SK-N-SH (cell line): Measurements from ENCODE around the gene HMOX1. TPM values are rescaled to one million over a fixed set of nuclear protein-coding genes. Genes with fewer than 3 reads are reported as not detected.

Experiments used
- CTCF ChIA-PET: fragments of 300-600, 350-600 bp; formaldehyde crosslinking; extraction: SDS; loops from one replicate; lab custom pipeline; 2021; lab: Yijun Ruan, JAX
- POLR2A ChIA-PET: fragments of 350-600 bp; sonication (Branson Sonifier 250); formaldehyde crosslinking; extraction: SDS; loops from one replicate; lab custom pipeline; 2020; ENCODE audit warnings: antibody characterized with exemption, inconsistent platforms; lab: Yijun Ruan, JAX
- DNase-seq: peaks from one replicate; pipeline ENCODE4 v3.0.0; 2012
- H2AFZ ChIP-seq: fragments of 200-600 bp; sonication (generic); 2 replicates; pipeline ENCODE4 v1.8.1; 2016; ENCODE audit warnings: antibody characterized with exemption, mild to moderate bottlenecking, low read depth
- H3F3A ChIP-seq: fragments of 200-600 bp; sonication (generic); replicated peaks from 2 replicates; pipeline ENCODE3; 2016; ENCODE audit warnings: antibody characterized with exemption, mild to moderate bottlenecking; ENCODE audit not compliant: insufficient read depth
- H3K27ac ChIP-seq, 2 experiments: fragments of 200-500 bp in 1 of 2; fragments of 200-600 bp in 1 of 2; sonication (Bioruptor generic) in 1 of 2; sonication (generic), shearing (Covaris generic) in 1 of 2; 2 replicates each; pipeline versions ENCODE4 v1.5.1 to v1.6.1; 2014 to 2016; ENCODE audit warnings: low read depth in 2 of 2, inconsistent platforms in 1 of 2, low read length in 1 of 2, mild to moderate bottlenecking in 1 of 2, mixed read lengths in 1 of 2
- H3K27me3 ChIP-seq: fragments of 200-600 bp; sonication (generic), shearing (Covaris generic); 2 replicates; pipeline ENCODE4 v1.6.1; 2016; ENCODE audit warnings: mixed run types; ENCODE audit not compliant: insufficient read depth
- H3K36me3 ChIP-seq, 2 experiments: fragments of 200-500 bp in 1 of 2; fragments of 200-600 bp in 1 of 2; sonication (Bioruptor generic) in 1 of 2; sonication (generic) in 1 of 2; replicated peaks in 1 of 2; 2 replicates each; pipeline versions ENCODE3 to v1.5.1; 2014 to 2016; ENCODE audit warnings: low read length in 1 of 2, mild to moderate bottlenecking in 1 of 2; ENCODE audit not compliant: insufficient read depth in 2 of 2, control insufficient read depth in 1 of 2
- H3K4me1 ChIP-seq, 2 experiments: fragments of 200-500 bp in 1 of 2; fragments of 200-600 bp in 1 of 2; sonication (Bioruptor generic) in 1 of 2; sonication (generic), shearing (Covaris generic) in 1 of 2; 2 replicates each; pipeline versions ENCODE4 v1.5.1 to v1.6.1; 2014 to 2016; ENCODE audit warnings: low read depth in 1 of 2, low read length in 1 of 2, mixed run types in 1 of 2; ENCODE audit not compliant: insufficient read depth in 2 of 2, control insufficient read depth in 1 of 2
- H3K4me2 ChIP-seq: fragments of 200-600 bp; sonication (generic), shearing (Covaris generic); 2 replicates; pipeline ENCODE4 v1.6.1; 2017; ENCODE audit warnings: mixed run types
- H3K4me3 ChIP-seq, 2 experiments: fragments of 200-500 bp in 1 of 2; fragments of 200-600 bp in 1 of 2; sonication (Bioruptor generic) in 1 of 2; sonication (generic), shearing (Covaris generic) in 1 of 2; 2 replicates each; pipeline versions ENCODE4 v1.5.1 to v1.8.1; 2014 to 2016; ENCODE audit warnings: low read depth in 2 of 2, inconsistent platforms in 1 of 2, low read length in 1 of 2, mild to moderate bottlenecking in 1 of 2, mixed read lengths in 1 of 2, moderate library complexity in 1 of 2
- H3K79me2 ChIP-seq: fragments of 200-600 bp; sonication (generic); 2 replicates; pipeline ENCODE4 v1.8.1; 2017; ENCODE audit warnings: mild to moderate bottlenecking; ENCODE audit not compliant: insufficient read depth
- H3K9ac ChIP-seq: fragments of 200-600 bp; sonication (generic); 2 replicates; pipeline ENCODE4 v1.6.1; 2017; ENCODE audit warnings: mixed run types
- H3K9me2 ChIP-seq: fragments of 200-600 bp; sonication (generic); 2 replicates; pipeline ENCODE4 v1.6.1; 2017; ENCODE audit warnings: mixed run types
- H3K9me3 ChIP-seq: fragments of 200-600 bp; sonication (generic); 2 replicates; pipeline ENCODE4 v1.6.1; 2017; ENCODE audit warnings: mixed run types, mild to moderate bottlenecking, moderate library complexity
- H4K20me1 ChIP-seq: fragments of 200-600 bp; sonication (generic); 2 replicates; pipeline ENCODE4 v1.6.1; 2017; ENCODE audit warnings: mild to moderate bottlenecking, mixed run types; ENCODE audit not compliant: insufficient read depth
- CHD2 ChIP-seq: fragments of 150-350 bp; IDR thresholded peaks from 2 replicates; pipeline ENCODE4 v1.6.1; 2018; ENCODE audit warnings: low read length; ENCODE audit not compliant: partially characterized antibody
- ELF1 ChIP-seq: IDR thresholded peaks from 2 replicates; pipeline ENCODE4 v1.4.0; 2012
- EZH2phosphoT487 ChIP-seq: fragments of 200-600 bp; sonication (generic); IDR thresholded peaks from 2 replicates; pipeline ENCODE4 v1.6.1; 2017; ENCODE audit warnings: low read depth, mixed run types, mild to moderate bottlenecking, antibody characterized with exemption, moderate library complexity, borderline replicate concordance
- FOSL2 ChIP-seq: IDR thresholded peaks from 2 replicates; pipeline ENCODE4 v1.4.0; 2012; ENCODE audit warnings: low read depth, mild to moderate bottlenecking, moderate library complexity, borderline replicate concordance
- FOXM1 ChIP-seq: IDR thresholded peaks from 2 replicates; pipeline ENCODE4 v1.4.0; 2012; ENCODE audit warnings: low read depth, mild to moderate bottlenecking
- GABPA ChIP-seq: IDR thresholded peaks from 2 replicates; pipeline ENCODE4 v1.4.0; 2012; ENCODE audit warnings: low read depth, mild to moderate bottlenecking
- JUND ChIP-seq: IDR thresholded peaks from 2 replicates; pipeline ENCODE4 v1.4.0; 2012
- NFIC ChIP-seq: IDR thresholded peaks from 2 replicates; pipeline ENCODE4 v1.4.0; 2012; ENCODE audit warnings: borderline replicate concordance
- RAD21 ChIP-seq: IDR thresholded peaks from 2 replicates; pipeline ENCODE4 v1.6.1; 2012; ENCODE audit warnings: mild to moderate bottlenecking, low read length
- RFX5 ChIP-seq: IDR thresholded peaks from 2 replicates; pipeline ENCODE4 v1.6.1; 2012; ENCODE audit warnings: mild to moderate bottlenecking, improper control_type of control experiment, low read length
- RXRA ChIP-seq: IDR thresholded peaks from 2 replicates; pipeline ENCODE4 v1.4.0; 2012; ENCODE audit warnings: low read depth, mild to moderate bottlenecking, borderline replicate concordance
- SMC3 ChIP-seq: IDR thresholded peaks from 2 replicates; pipeline ENCODE4 v1.6.1; 2012; ENCODE audit warnings: low read depth, low read length, improper control_type of control experiment
- TCF12 ChIP-seq: IDR thresholded peaks from 2 replicates; pipeline ENCODE4 v1.4.0; 2012
- TEAD4 ChIP-seq: IDR thresholded peaks from 2 replicates; pipeline ENCODE4 v1.4.0; 2012; ENCODE audit warnings: mild to moderate bottlenecking, borderline replicate concordance; ENCODE audit not compliant: insufficient read depth
- YY1 ChIP-seq: IDR thresholded peaks from 2 replicates; pipeline ENCODE4 v1.4.0; 2012; ENCODE audit warnings: low read depth, mild to moderate bottlenecking
- WGBS: methylation state at CpG from one replicate; pipeline ENCODE4 v1.1.6; 2017; ENCODE audit warnings: low lambda C conversion rate; 5-methylcytosine and 5-hydroxymethylcytosine counted together
- polyA plus RNA-seq, 3 experiments: library from polyadenylated mRNA; depleted of rRNA; stranded (reverse); fragments of >200 nt; gene quantifications; 2 replicates each; pipeline ENCODE4 v1.2.3, GENCODE V29; 2012
- TF ChIP-seq, protein P1 (sequence below): IDR thresholded peaks from 2 replicates; pipeline ENCODE4 v1.6.1; 2012; ENCODE audit warnings: mild to moderate bottlenecking, low read depth, low read length, moderate library complexity
- TF ChIP-seq, protein P2 (sequence below): IDR thresholded peaks from 2 replicates; pipeline ENCODE4 v1.4.0; 2012; ENCODE audit warnings: low read depth, borderline replicate concordance
- TF ChIP-seq, protein P3 (sequence below): IDR thresholded peaks from 2 replicates; pipeline ENCODE4 v1.4.0; 2012; ENCODE audit warnings: low read depth
- TF ChIP-seq, protein P4 (sequence below): IDR thresholded peaks from 2 replicates; pipeline ENCODE4; 2012
- TF ChIP-seq, protein P5 (sequence below): IDR thresholded peaks from 2 replicates; pipeline ENCODE4 v1.4.0; 2012; ENCODE audit warnings: low read depth, borderline replicate concordance

The HMOX1 gene
- polyA plus RNA-seq, 1 of the 3 experiments (the other 2 are of a cell fraction): 13.7 TPM

DNA sequence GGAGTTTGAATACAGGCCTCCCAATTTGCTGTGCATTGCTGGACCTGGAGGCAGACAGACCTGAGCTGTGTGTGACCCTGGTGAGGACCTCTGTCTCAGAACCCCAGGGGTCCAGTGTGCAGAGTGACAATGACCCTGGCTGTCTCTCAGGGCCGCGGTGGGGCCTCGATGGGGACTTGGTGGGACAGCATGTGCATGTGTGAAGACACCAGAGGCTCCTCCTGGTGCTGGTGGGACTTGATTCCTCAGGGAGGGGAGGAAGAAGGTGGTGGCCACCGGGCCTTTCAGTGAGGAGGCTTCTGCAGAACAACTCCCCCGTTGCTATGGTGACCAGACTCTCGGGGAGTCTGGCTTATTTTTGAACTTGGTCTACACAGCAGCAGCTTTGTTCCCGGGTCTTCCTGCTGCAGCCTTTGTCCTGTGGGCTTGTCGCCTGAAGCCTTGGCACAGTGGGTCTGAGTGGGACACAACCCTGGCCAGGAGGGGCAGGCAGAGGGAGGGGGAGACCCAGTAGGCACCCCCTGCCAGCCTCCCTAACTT is 54.4 kb downstream of the HMOX1 start:
- Histone ChIP-seq H2AFZ (no peak overlapping the region), H3K79me2 (no peaks in the 10 kb centered on the region), H3K9ac (no peak overlapping the region), H3K4me3 (no peak overlapping the region), H3K4me1 (peaks cover 0 to 9% of the 10 kb centered on the region in 2 experiments; a peak in 1 of 4 replicates), H3K9me2 (no peaks in the 10 kb centered on the region), H3K27me3 (no peaks in the 10 kb centered on the region)
- POLR2A ChIA-PET: no interaction called here
- DNase-seq: no peak
- TF ChIP-seq TCF12 (no peak), EZH2phosphoT487 (no peak), ELF1 (no peak), CHD2 (no peak), FOXM1 (no peak), RFX5 (no peak), JUND (no peak), SMC3 (no peak), RXRA (no peak), TEAD4 (no peak), RAD21 (no peak), NFIC (no peak)
- TF ChIP-seq, protein P1, sequence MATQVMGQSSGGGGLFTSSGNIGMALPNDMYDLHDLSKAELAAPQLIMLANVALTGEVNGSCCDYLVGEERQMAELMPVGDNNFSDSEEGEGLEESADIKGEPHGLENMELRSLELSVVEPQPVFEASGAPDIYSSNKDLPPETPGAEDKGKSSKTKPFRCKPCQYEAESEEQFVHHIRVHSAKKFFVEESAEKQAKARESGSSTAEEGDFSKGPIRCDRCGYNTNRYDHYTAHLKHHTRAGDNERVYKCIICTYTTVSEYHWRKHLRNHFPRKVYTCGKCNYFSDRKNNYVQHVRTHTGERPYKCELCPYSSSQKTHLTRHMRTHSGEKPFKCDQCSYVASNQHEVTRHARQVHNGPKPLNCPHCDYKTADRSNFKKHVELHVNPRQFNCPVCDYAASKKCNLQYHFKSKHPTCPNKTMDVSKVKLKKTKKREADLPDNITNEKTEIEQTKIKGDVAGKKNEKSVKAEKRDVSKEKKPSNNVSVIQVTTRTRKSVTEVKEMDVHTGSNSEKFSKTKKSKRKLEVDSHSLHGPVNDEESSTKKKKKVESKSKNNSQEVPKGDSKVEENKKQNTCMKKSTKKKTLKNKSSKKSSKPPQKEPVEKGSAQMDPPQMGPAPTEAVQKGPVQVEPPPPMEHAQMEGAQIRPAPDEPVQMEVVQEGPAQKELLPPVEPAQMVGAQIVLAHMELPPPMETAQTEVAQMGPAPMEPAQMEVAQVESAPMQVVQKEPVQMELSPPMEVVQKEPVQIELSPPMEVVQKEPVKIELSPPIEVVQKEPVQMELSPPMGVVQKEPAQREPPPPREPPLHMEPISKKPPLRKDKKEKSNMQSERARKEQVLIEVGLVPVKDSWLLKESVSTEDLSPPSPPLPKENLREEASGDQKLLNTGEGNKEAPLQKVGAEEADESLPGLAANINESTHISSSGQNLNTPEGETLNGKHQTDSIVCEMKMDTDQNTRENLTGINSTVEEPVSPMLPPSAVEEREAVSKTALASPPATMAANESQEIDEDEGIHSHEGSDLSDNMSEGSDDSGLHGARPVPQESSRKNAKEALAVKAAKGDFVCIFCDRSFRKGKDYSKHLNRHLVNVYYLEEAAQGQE: no peak
- TF ChIP-seq, protein P2, sequence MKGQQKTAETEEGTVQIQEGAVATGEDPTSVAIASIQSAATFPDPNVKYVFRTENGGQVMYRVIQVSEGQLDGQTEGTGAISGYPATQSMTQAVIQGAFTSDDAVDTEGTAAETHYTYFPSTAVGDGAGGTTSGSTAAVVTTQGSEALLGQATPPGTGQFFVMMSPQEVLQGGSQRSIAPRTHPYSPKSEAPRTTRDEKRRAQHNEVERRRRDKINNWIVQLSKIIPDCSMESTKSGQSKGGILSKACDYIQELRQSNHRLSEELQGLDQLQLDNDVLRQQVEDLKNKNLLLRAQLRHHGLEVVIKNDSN: no peak
- TF ChIP-seq, all 33 proteins: peak for 0
- no peaks in the 10 kb centered on the region for H3K9me3 ChIP-seq
- H3F3A ChIP-seq: no peaks in the 10 kb centered on the region
- CTCF ChIA-PET: interaction anchor here (1.5 to 1.7 kb wide), 2 partner anchors 140 to 148 kb away, joined by 4 to 8 read pairs; no protein-coding TSS in a partner anchor
- no peaks in the 10 kb centered on the region for H4K20me1 ChIP-seq
- no peak overlapping the region for H3K27ac ChIP-seq
- peaks cover 0 to 9% of the 10 kb centered on the region in 2 experiments for H3K36me3 ChIP-seq
- no peak overlapping the region for H3K4me2 ChIP-seq
- 40% methylated on average over 1 of the region's 8 CpGs for WGBS

DNA sequence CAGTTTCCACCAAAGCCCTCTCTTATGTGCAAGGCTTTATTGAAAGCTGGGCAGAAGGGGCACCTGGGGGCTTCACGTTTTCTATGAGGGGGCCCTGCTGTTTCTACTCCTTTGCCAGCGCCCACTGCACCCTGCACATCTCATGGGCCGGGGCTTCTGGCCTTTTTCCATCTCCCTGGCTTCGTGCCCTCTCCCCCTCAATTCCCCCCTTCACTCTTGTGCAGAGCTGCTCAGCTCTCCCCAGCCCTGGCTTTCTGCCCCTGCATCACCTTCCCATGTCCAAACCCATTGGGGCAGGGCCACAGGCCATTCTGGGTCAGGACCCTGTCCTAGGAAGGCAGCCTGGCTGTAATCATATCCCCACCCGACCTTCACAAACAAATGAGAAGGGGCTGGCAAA is 55.5 kb downstream of the HMOX1 start:
- peaks cover 0 to 4% of the 10 kb centered on the region in 2 experiments; a peak in 1 of 4 replicates for H3K4me1 ChIP-seq
- WGBS: 91% methylated on average over 5 of the region's 5 CpGs
- H3K9me3 ChIP-seq: no peaks in the 10 kb centered on the region
- H3K9me2 ChIP-seq: no peaks in the 10 kb centered on the region
- H3K36me3 ChIP-seq: peaks cover 0 to 9% of the 10 kb centered on the region in 2 experiments
- no peaks in the 10 kb centered on the region for H3K27me3 ChIP-seq
- H3K79me2 ChIP-seq: no peaks in the 10 kb centered on the region
- ChIA-PET POLR2A (no interaction called here), CTCF (interaction anchor here (1.2 to 1.5 kb wide), 2 partner anchors 139 to 147 kb away, joined by 4 to 5 read pairs; no protein-coding TSS in a partner anchor)
- H3K9ac ChIP-seq: no peak overlapping the region
- H4K20me1 ChIP-seq: no peaks in the 10 kb centered on the region
- H3K4me3 ChIP-seq: no peak overlapping the region
- H3F3A ChIP-seq: no peaks in the 10 kb centered on the region
- no peak overlapping the region for H3K27ac ChIP-seq
- H3K4me2 ChIP-seq: no peak overlapping the region
- H2AFZ ChIP-seq: no peak overlapping the region
- DNase-seq: no peak
- no peak for TF ChIP-seq YY1
- TF ChIP-seq, protein P3, sequence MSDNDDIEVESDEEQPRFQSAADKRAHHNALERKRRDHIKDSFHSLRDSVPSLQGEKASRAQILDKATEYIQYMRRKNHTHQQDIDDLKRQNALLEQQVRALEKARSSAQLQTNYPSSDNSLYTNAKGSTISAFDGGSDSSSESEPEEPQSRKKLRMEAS: no peak
- TF ChIP-seq GABPA: no peak
- TF ChIP-seq SMC3: no peak
- no peak for TF ChIP-seq FOSL2
- TF ChIP-seq, protein P4, sequence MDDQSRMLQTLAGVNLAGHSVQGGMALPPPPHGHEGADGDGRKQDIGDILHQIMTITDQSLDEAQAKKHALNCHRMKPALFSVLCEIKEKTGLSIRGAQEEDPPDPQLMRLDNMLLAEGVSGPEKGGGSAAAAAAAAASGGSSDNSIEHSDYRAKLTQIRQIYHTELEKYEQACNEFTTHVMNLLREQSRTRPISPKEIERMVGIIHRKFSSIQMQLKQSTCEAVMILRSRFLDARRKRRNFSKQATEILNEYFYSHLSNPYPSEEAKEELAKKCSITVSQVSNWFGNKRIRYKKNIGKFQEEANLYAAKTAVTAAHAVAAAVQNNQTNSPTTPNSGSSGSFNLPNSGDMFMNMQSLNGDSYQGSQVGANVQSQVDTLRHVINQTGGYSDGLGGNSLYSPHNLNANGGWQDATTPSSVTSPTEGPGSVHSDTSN: no peak
- TF ChIP-seq, protein P5, sequence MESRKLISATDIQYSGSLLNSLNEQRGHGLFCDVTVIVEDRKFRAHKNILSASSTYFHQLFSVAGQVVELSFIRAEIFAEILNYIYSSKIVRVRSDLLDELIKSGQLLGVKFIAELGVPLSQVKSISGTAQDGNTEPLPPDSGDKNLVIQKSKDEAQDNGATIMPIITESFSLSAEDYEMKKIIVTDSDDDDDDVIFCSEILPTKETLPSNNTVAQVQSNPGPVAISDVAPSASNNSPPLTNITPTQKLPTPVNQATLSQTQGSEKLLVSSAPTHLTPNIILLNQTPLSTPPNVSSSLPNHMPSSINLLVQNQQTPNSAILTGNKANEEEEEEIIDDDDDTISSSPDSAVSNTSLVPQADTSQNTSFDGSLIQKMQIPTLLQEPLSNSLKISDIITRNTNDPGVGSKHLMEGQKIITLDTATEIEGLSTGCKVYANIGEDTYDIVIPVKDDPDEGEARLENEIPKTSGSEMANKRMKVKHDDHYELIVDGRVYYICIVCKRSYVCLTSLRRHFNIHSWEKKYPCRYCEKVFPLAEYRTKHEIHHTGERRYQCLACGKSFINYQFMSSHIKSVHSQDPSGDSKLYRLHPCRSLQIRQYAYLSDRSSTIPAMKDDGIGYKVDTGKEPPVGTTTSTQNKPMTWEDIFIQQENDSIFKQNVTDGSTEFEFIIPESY: no peak
- no peak for TF ChIP-seq RFX5
- TF ChIP-seq TEAD4: no peak
